Neuronal stem cell (in vitro differentiated cells): ENCODE measurements around the gene CPLANE2.

ENCODE experiments used
- DNase-seq: peaks from one replicate; pipeline ENCODE4 v3.0.0-alpha.2; 2013; ENCODE audit warnings: low spot score
- H2AFZ ChIP-seq: one replicate; pipeline ENCODE4 v1.6.1; 2013; ENCODE audit warnings: mild to moderate bottlenecking, low read length, inconsistent platforms
- H2AK5ac ChIP-seq: 2 replicates; pipeline ENCODE4 v1.6.1; 2013; ENCODE audit warnings: low read depth, mild to moderate bottlenecking, inconsistent platforms, low read length, moderate library complexity, mixed read lengths
- H2BK120ac ChIP-seq: 2 replicates; pipeline ENCODE4 v1.6.1; 2013; ENCODE audit warnings: low read depth, mild to moderate bottlenecking, inconsistent platforms, low read length, moderate library complexity, mixed read lengths
- H2BK12ac ChIP-seq: one replicate; pipeline ENCODE4 v1.6.1; 2013; ENCODE audit warnings: low read length, inconsistent platforms
- H2BK15ac ChIP-seq: 2 replicates; pipeline ENCODE4 v1.6.1; 2013; ENCODE audit warnings: mild to moderate bottlenecking, low read length, inconsistent platforms, mixed read lengths
- H2BK5ac ChIP-seq: one replicate; pipeline ENCODE4 v1.6.1; 2013; ENCODE audit warnings: inconsistent platforms, mild to moderate bottlenecking, low read length, moderate library complexity
- H3K14ac ChIP-seq: one replicate; pipeline ENCODE4 v1.6.1; 2013; ENCODE audit warnings: low read length, inconsistent platforms
- H3K18ac ChIP-seq: 2 replicates; pipeline ENCODE4 v1.6.1; 2013; ENCODE audit warnings: low read length, inconsistent platforms
- H3K23ac ChIP-seq: 2 replicates; pipeline ENCODE4 v1.6.1; 2013; ENCODE audit warnings: low read depth, mild to moderate bottlenecking, mixed read lengths, low read length, inconsistent platforms; ENCODE audit not compliant: poor library complexity
- H3K27ac ChIP-seq: replicated peaks from 3 replicates; pipeline ENCODE4 v1.5.1; 2013; ENCODE audit warnings: low read length, inconsistent platforms
- H3K27me3 ChIP-seq, 3 experiments: 2 replicates each; pipeline ENCODE4 v1.6.1; 2013; ENCODE audit warnings: low read length in 3 of 3, mild to moderate bottlenecking in 2 of 3, inconsistent platforms in 1 of 3, low read depth in 1 of 3, mixed read lengths in 1 of 3, moderate library complexity in 1 of 3; ENCODE audit not compliant: control insufficient read depth in 3 of 3, insufficient read depth in 3 of 3
- H3K36me3 ChIP-seq, 2 donors: replicated peaks in 1 of 2; 2 replicates each; pipeline ENCODE4 v1.6.1; 2013; ENCODE audit warnings: low read length in 2 of 2; ENCODE audit not compliant: control insufficient read depth in 2 of 2, insufficient read depth in 2 of 2
- H3K4ac ChIP-seq: 2 replicates; pipeline ENCODE4 v1.6.1; 2013; ENCODE audit warnings: inconsistent platforms, mild to moderate bottlenecking, low read length, moderate library complexity
- H3K4me1 ChIP-seq, 2 donors: 1 replicate in 1 of 2; 2 replicates in 1 of 2; pipeline ENCODE4 v1.6.1; 2013; ENCODE audit warnings: low read length in 2 of 2, low read depth in 1 of 2; ENCODE audit not compliant: control insufficient read depth in 2 of 2, insufficient read depth in 1 of 2
- H3K4me2 ChIP-seq: one replicate; pipeline ENCODE4 v1.6.1; 2013; ENCODE audit warnings: mild to moderate bottlenecking, low read length, inconsistent platforms; ENCODE audit not compliant: insufficient read depth, poor library complexity, severe bottlenecking
- H3K4me3 ChIP-seq, 2 donors: 2 replicates each; pipeline ENCODE4 v1.5.1; 2013; ENCODE audit warnings: low read length in 2 of 2, mild to moderate bottlenecking in 2 of 2, inconsistent platforms in 1 of 2, moderate library complexity in 1 of 2
- H3K79me1 ChIP-seq: one replicate; pipeline ENCODE4 v1.6.1; 2013; ENCODE audit warnings: low read depth, mild to moderate bottlenecking, inconsistent platforms, low read length, moderate library complexity
- H3K9ac ChIP-seq: one replicate; pipeline ENCODE4 v1.6.1; 2013; ENCODE audit warnings: mild to moderate bottlenecking, low read depth, low read length, inconsistent platforms; ENCODE audit not compliant: poor library complexity
- H3K9me3 ChIP-seq, 2 donors: replicated peaks in 1 of 2; 2 replicates each; pipeline versions ENCODE3 to v1.6.1; 2013; ENCODE audit warnings: low read length in 2 of 2, mild to moderate bottlenecking in 2 of 2, inconsistent platforms in 1 of 2, low read depth in 1 of 2, mixed read lengths in 1 of 2, moderate library complexity in 1 of 2; ENCODE audit not compliant: control insufficient read depth in 2 of 2, insufficient read depth in 1 of 2
- H4K8ac ChIP-seq: one replicate; pipeline ENCODE4 v1.6.1; 2013; ENCODE audit warnings: low read depth, mild to moderate bottlenecking, inconsistent platforms, low read length, moderate library complexity
- H4K91ac ChIP-seq: one replicate; pipeline ENCODE4 v1.6.1; 2013; ENCODE audit warnings: low read length, low read depth, mild to moderate bottlenecking, inconsistent platforms; ENCODE audit not compliant: poor library complexity
- WGBS, 2 donors: extraction: QIAGEN DNeasy Blood & Tissue Kit; methylation state at CpG; one replicate each; pipeline ENCODE4 v1.1.7; 2013; ENCODE audit warnings: missing lambda C conversion rate in 2 of 2, mixed read lengths in 1 of 2; ENCODE audit not compliant: insufficient read length in 2 of 2, insufficient replicate concordance in 1 of 2; ENCODE audit errors: extremely low coverage in 2 of 2; 5-methylcytosine and 5-hydroxymethylcytosine counted together

The CPLANE2 gene

DNA sequence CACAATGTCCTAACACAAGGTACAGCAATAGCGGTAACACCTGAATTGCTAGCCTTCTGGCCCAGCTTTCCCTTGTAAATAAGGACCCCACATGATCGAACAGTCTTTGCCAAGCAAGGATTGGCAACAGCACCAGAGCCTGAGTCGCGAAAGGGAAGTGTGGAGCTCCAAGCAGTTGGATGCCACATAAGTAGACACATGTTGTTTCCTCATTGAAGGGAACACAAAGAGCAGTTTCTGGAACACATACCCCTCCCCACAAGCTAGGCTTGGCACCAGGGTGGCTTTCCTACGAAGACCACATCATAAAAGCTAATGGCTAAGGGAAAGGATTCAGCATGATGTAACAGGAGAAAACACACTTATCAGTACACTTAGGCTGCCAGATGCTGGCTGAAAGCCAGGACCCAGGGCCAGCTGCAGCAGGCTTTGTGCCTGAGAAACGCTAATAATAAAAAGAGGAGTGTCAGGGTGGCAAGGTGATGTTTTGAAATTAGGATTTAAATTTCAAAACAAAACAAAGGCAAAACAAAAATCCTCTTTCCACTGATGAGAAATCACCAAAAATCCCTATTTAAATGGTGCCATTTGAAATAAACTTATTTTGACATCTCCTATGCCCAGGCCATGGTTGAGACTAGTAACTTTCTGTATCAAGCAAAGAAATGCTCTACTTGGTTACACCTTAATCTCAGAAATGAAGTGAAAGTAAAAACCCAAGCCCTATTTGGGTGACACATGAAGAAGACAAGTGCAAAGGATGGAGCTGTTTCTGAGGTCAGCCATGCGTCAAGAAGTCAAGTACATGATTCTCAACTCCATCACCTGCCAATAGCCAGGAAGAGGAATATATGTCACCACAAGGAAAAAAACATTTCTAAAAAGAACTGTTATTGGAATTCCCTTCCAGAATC, 11.9 kb upstream of the CPLANE2 start:
- Histone ChIP-seq H3K79me1 (no peaks in the 10 kb centered on the region), H3K18ac (no peak overlapping the region), H2AK5ac (no peak overlapping the region), H2BK15ac (no peak overlapping the region), H4K8ac (no peak overlapping the region), H3K27me3 (no peaks in the 10 kb centered on the region), H2BK12ac (no peak overlapping the region), H2BK120ac (no peak overlapping the region), H3K36me3 (peaks cover 19 to 79% of the 10 kb centered on the region in 2 donors), H3K23ac (no peak overlapping the region), H3K9ac (no peak overlapping the region), H3K14ac (no peak overlapping the region), H3K9me3 (no peaks in the 10 kb centered on the region), H3K4me2 (no peak overlapping the region), H3K4me1 (peaks cover 3% of the 10 kb centered on the region in 2 donors), H2AFZ (no peak overlapping the region), H3K4me3 (no peak overlapping the region), H2BK5ac (no peak overlapping the region), H4K91ac (no peak overlapping the region), H3K4ac (no peak overlapping the region), H3K27ac (no peak overlapping the region)
- DNase-seq, result no peak
- no CpG with 5 or more reads among the region's 7 CpGs for WGBS, 2 donors

- Histone ChIP-seq H3K79me1 (no peaks in the 10 kb centered on the region), H2BK5ac (no peak overlapping the region), H3K4ac (no peak overlapping the region), H2BK120ac (no peak overlapping the region), H4K8ac (no peak overlapping the region), H3K27ac (no peak overlapping the region), H3K9me3 (no peaks in the 10 kb centered on the region), H2BK15ac (no peak overlapping the region), H3K4me1 (peaks cover 3 to 5% of the 10 kb centered on the region in 2 donors), H2BK12ac (no peak overlapping the region), H4K91ac (no peak overlapping the region), H3K27me3 (no peaks in the 10 kb centered on the region), H3K36me3 (peaks cover 19 to 72% of the 10 kb centered on the region in 2 donors), H3K9ac (no peak overlapping the region), H2AFZ (no peak overlapping the region), H3K14ac (no peak overlapping the region), H2AK5ac (no peak overlapping the region), H3K4me2 (no peak overlapping the region), H3K18ac (no peak overlapping the region), H3K23ac (no peak overlapping the region), H3K4me3 (no peak overlapping the region)
- DNase-seq, result no peak
- no CpG with 5 or more reads among the region's 8 CpGs for WGBS, 2 donors
Measured at GRCh38 chr1:16248007-16248436, 11.0 kb upstream of the CPLANE2 start.

- H4K91ac ChIP-seq, result no peak overlapping the region
- H3K36me3 ChIP-seq, result peaks cover 19 to 66% of the 10 kb centered on the region in 2 donors
- no peaks in the 10 kb centered on the region for H3K79me1 ChIP-seq
- H3K4me3 ChIP-seq, result no peak overlapping the region
- H2BK15ac ChIP-seq, result no peak overlapping the region
- H3K9me3 ChIP-seq, result no peaks in the 10 kb centered on the region
- H3K23ac ChIP-seq, result no peak overlapping the region
- no peak overlapping the region for H3K4ac ChIP-seq
- H3K27me3 ChIP-seq, result no peaks in the 10 kb centered on the region
- no peak overlapping the region for H3K14ac ChIP-seq
- no peak overlapping the region for H3K27ac ChIP-seq
- no peak overlapping the region for H3K4me2 ChIP-seq
- no peak overlapping the region for H2BK12ac ChIP-seq
- no peak overlapping the region for H3K18ac ChIP-seq
- H2AK5ac ChIP-seq, result no peak overlapping the region
- no peak overlapping the region for H2BK120ac ChIP-seq
- no peak overlapping the region for H2AFZ ChIP-seq
- no CpG with 5 or more reads among the region's 2 CpGs for WGBS, 2 donors
- peaks cover 3 to 6% of the 10 kb centered on the region in 2 donors for H3K4me1 ChIP-seq
- no peak overlapping the region for H2BK5ac ChIP-seq
- H3K9ac ChIP-seq, result no peak overlapping the region
- DNase-seq, result no peak
- no peak overlapping the region for H4K8ac ChIP-seq
Measured at GRCh38 chr1:16247441-16247840, 10.5 kb upstream of the CPLANE2 start.

GRCh38 chr1:16246961-16247360, 10.0 kb upstream of the CPLANE2 start:
- H3K9me3 ChIP-seq, result no peaks in the 10 kb centered on the region
- no peak overlapping the region for H3K9ac ChIP-seq
- no peaks in the 10 kb centered on the region for H3K79me1 ChIP-seq
- H3K23ac ChIP-seq, result no peak overlapping the region
- no peak overlapping the region for H3K18ac ChIP-seq
- H3K14ac ChIP-seq, result no peak overlapping the region
- H2BK120ac ChIP-seq, result no peak overlapping the region
- peaks cover 16 to 61% of the 10 kb centered on the region in 2 donors for H3K36me3 ChIP-seq
- no peak overlapping the region for H2BK5ac ChIP-seq
- DNase-seq, result no peak
- no peak overlapping the region for H3K27ac ChIP-seq
- no peak overlapping the region for H2AFZ ChIP-seq
- H2BK15ac ChIP-seq, result no peak overlapping the region
- H3K4ac ChIP-seq, result no peak overlapping the region
- H4K91ac ChIP-seq, result no peak overlapping the region
- no CpG with 5 or more reads among the region's 5 CpGs for WGBS, 2 donors
- H3K4me1 ChIP-seq, result peaks cover 3 to 6% of the 10 kb centered on the region in 2 donors
- no peak overlapping the region for H2AK5ac ChIP-seq
- H2BK12ac ChIP-seq, result no peak overlapping the region
- H3K4me2 ChIP-seq, result no peak overlapping the region
- no peak overlapping the region for H4K8ac ChIP-seq
- no peak overlapping the region for H3K4me3 ChIP-seq
- H3K27me3 ChIP-seq, result no peaks in the 10 kb centered on the region
